ENCODE results near the gene SEC22C.

DNA sequence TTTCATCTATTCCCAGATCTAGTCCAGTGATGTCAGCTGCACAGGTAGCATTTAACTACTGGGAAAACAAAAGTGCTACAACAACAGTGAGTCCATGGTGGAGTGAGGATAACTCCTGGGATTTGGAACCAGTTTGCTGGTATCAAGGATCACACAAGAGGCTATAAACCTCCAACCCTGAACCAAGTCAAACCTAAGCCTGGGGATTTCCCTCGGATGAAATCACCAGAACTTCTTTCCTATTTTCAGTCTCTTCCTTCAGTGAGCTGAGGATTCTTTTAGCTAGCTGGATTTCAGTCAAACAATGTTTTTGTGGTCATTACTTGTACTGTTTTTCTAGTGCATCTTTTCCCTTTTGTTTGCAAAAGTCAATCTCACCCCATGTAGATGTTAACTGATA, 31.5 kb downstream of the SEC22C start:
- no peak for TF ChIP-seq CTCF (IDR thresholded peaks at IDR 0.05)
- TF ChIP-seq POLR2A (IDR thresholded peaks at IDR 0.05) = no peak

Data from breast epithelium (tissue), 3 donors.